GM20000 (cell line): ENCODE results near the gene CEP55.
A peak's percentile ranks its signal among the peaks of the same experiment; 100 is the strongest.
"Not testable (repeated sequence)": the region's sequence is repeated elsewhere in the genome, so short reads cannot be mapped to it uniquely, and the experiment has no call there.

ENCODE experiments used
- DNase-seq: peaks from one replicate; pipeline ENCODE4 v3.0.0; 2012; ENCODE audit warnings: low spot score
- TF ChIP-seq, protein P1 (sequence below): IDR thresholded peaks from 2 replicates; pipeline ENCODE4 v1.5.1; 2012; ENCODE audit warnings: mild to moderate bottlenecking, control low read depth; ENCODE audit errors: extremely low read depth, missing control alignments

The CEP55 gene

DNA sequence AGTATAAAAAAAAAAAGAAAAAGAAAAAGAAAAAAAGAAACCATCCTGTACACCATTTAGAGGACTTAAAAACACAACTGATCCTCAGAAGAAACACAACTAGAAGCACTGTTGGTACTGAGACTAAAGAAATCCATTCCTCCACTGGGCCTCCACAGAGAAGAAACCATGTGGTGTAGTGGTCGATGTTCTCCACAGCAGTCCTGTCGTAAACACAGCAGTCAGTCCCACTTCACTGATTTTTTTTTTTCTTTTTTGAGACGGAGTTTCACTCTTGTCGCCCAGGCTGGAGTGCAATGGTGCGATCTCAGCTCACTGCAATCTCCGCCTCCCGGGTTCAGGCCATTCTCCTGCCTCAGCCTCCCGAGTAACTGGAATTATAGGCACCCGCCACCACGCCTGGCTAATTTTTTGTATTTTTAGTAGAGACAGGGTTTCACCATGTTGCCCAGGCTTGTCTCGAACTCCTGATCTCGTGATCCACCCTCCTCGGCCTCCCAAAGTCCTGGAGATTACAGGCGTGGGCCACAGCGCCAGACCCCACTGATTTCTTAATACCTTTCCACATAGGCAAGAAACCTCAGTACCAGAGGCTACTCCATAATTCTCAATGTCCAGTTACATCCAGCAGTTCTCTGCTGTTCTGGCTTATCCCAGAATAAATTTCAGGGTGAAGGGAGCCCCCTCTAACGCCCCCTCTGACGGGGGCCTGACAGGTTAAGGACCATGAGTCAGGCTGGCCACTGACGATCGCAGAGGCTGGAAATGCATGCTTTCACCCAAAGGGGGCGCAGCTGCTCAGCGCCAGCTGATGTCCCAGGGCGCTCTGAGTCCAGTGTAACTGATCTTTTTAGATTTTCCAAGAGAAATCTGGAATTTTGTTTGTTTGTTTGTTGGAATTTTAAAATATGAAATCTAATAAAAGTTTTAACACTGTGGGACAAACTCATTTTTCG lies 45.3 kb downstream of the CEP55 start:
- no peak for DNase-seq
- TF ChIP-seq, protein P1, sequence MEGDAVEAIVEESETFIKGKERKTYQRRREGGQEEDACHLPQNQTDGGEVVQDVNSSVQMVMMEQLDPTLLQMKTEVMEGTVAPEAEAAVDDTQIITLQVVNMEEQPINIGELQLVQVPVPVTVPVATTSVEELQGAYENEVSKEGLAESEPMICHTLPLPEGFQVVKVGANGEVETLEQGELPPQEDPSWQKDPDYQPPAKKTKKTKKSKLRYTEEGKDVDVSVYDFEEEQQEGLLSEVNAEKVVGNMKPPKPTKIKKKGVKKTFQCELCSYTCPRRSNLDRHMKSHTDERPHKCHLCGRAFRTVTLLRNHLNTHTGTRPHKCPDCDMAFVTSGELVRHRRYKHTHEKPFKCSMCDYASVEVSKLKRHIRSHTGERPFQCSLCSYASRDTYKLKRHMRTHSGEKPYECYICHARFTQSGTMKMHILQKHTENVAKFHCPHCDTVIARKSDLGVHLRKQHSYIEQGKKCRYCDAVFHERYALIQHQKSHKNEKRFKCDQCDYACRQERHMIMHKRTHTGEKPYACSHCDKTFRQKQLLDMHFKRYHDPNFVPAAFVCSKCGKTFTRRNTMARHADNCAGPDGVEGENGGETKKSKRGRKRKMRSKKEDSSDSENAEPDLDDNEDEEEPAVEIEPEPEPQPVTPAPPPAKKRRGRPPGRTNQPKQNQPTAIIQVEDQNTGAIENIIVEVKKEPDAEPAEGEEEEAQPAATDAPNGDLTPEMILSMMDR, result peak; percentile 70

DNA sequence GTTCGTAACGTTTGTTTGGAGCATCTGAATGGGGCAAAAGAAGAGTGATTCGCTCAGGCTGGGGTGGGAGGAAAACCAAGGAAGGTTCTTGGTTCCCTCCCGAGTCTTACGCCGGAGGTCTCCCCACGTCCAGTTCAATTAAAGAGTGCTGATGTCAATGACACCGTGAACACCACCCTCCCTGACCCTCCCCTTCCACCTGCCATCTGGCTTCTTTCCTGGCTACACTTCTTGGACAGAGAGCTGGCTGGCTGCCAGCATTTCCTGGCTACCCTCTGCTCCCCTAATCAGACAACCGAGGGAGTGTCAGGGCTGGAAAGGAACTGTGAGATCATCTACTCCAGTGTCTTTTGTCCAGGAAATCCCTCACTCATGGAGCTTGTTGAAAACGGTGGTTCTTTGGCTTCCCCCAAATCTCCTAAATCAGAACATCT lies 46.0 kb downstream of the CEP55 start:
- TF ChIP-seq, protein P1, result no peak
- DNase-seq, result no peak

DNA sequence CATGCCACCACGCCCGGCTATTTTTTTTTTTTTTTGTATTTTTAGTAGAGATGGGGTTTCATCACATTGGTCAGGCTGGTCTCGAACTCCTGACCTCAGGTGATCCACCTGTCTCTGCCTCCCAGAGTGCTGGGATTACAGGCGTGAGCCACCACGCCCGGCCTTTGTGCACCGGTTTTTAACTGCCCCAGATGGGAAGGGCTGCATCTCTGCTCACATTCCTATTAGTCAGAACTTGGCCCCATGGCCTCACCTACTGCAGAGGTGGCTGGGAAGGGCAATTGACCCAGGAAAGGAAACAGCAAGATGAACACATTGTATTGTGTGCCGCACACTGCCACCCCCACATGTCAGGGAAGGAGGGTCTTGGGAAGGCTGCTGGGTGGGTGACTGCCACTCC lies 50.6 kb downstream of the CEP55 start:
- DNase-seq, result not testable (repeated sequence)

DNA sequence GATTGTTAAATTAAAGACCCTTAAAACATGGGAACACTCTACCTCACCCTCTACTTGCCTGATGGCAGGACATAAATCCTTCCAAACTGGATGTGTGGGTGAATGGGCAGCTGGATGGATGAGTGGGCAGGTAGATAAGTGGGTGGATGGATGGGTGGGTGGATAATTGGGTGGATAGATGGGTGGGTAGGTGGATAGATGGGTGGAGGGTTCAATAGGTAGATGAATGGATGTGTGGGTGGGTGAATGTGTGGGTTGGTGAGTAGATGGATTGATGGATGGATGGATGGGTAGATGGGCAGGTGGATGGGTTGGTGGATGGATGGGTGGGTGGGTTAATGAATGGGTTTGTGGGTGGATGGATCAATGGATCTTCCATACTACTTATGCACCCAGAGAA lies 51.1 kb downstream of the CEP55 start:
- DNase-seq, result no peak
- TF ChIP-seq, protein P1, result no peak

DNA sequence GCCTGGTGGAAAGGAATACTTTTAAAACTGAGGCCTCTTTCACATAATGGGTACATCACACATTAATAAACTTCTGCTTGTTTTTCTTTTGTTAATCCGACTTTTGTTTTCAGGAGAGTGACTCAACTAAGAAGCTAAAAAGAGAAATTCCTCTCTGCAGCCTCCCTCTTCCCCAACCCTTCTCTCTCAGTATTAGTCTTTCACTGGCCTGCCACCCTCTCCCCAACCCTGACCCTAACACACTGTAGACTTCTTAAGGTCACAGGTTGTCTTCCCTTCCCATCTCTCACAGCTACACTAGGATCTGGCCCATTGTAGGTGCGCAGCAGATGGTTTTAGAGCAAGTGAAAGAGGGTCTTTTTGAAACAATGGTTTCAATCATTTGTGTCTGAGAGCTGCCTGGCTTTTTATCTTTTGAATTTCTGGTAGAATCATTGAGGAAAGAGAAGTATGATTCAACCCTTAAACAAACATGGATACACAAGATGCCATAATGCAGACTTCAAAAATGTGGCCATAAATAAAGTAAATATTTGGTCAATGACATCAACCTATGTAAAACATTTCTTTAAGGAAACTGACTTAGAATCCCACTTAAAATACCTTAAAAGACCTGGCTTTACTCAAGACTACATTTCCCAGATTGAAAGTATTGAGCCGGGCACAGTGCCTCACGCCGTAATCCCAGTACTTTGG lies 52.1 kb downstream of the CEP55 start:
- no peak for DNase-seq
- TF ChIP-seq, protein P1, result no peak

DNA sequence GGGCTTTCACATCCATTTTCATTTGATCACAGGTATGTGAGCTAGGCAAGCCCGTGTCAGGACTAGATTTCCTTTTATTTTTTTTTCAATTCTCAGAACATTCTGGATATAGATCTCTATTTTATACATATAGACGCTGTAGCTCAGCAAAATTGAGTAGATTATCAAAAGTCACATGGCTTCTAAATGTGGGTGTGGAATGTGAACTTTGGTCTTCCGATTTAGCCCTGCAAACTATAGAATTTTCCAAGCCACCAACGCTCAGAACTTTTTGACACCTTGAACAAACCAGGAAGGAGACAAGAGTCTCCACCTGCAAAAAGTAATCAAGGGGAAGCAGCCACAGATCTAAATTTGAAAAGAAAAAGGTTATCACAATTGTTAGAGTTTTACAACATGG lies 54.2 kb downstream of the CEP55 start:
- TF ChIP-seq, protein P1, result no peak

DNA sequence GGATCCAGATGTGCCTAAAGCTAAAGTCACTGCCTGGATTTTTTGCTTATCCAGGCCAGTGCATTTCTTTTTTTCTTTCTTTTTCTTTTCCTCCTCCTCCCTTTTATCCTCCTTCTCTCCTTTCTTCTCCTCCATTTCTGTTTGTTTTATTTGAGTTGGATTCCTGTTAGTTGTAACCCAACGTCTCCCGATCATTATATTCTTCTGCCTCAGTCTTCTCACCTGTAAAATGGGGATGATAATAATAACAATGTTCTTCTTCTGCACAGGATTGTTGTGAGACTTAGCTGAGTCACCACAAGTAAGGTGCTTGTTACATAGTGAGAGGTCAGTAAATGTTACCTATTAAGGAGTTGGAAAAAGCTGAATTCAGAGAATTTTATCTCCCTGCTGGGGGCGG lies 56.4 kb downstream of the CEP55 start:
- TF ChIP-seq, protein P1, result no peak
- DNase-seq, result no peak

More for the DNA sequence above, 54.2 kb downstream of the CEP55 start:
- DNase-seq, result no peak
